Measurements from ENCODE around the gene WDR48.

DNA sequence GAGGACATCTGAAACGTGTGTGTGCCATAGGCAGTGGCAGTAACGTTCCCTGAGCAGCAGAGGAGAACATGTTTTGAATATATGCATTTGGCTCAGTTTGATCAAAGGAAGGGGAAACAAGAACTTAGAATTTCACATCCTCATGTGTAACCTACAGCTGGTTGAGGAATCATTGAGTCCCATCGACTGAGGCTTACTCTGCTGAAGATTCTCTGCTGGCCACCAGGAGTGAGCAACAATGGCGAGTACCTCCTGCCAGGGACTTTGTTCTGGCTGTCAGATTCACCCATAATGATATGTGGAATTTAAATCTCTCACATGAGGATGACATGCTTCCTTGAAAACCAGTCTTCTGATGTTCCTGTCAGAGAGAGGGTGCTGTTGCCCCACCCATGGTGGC lies 34.3 kb downstream of the WDR48 start:
- TF ChIP-seq, protein P1, sequence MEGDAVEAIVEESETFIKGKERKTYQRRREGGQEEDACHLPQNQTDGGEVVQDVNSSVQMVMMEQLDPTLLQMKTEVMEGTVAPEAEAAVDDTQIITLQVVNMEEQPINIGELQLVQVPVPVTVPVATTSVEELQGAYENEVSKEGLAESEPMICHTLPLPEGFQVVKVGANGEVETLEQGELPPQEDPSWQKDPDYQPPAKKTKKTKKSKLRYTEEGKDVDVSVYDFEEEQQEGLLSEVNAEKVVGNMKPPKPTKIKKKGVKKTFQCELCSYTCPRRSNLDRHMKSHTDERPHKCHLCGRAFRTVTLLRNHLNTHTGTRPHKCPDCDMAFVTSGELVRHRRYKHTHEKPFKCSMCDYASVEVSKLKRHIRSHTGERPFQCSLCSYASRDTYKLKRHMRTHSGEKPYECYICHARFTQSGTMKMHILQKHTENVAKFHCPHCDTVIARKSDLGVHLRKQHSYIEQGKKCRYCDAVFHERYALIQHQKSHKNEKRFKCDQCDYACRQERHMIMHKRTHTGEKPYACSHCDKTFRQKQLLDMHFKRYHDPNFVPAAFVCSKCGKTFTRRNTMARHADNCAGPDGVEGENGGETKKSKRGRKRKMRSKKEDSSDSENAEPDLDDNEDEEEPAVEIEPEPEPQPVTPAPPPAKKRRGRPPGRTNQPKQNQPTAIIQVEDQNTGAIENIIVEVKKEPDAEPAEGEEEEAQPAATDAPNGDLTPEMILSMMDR (conservative IDR thresholded peaks at IDR 0.05; ENCODE audit: low read depth in 2 of 2): no peak
- TF ChIP-seq, protein P2, sequence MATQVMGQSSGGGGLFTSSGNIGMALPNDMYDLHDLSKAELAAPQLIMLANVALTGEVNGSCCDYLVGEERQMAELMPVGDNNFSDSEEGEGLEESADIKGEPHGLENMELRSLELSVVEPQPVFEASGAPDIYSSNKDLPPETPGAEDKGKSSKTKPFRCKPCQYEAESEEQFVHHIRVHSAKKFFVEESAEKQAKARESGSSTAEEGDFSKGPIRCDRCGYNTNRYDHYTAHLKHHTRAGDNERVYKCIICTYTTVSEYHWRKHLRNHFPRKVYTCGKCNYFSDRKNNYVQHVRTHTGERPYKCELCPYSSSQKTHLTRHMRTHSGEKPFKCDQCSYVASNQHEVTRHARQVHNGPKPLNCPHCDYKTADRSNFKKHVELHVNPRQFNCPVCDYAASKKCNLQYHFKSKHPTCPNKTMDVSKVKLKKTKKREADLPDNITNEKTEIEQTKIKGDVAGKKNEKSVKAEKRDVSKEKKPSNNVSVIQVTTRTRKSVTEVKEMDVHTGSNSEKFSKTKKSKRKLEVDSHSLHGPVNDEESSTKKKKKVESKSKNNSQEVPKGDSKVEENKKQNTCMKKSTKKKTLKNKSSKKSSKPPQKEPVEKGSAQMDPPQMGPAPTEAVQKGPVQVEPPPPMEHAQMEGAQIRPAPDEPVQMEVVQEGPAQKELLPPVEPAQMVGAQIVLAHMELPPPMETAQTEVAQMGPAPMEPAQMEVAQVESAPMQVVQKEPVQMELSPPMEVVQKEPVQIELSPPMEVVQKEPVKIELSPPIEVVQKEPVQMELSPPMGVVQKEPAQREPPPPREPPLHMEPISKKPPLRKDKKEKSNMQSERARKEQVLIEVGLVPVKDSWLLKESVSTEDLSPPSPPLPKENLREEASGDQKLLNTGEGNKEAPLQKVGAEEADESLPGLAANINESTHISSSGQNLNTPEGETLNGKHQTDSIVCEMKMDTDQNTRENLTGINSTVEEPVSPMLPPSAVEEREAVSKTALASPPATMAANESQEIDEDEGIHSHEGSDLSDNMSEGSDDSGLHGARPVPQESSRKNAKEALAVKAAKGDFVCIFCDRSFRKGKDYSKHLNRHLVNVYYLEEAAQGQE (IDR thresholded peaks at IDR 0.05; ENCODE audit: unreplicated experiment): no peak
- TF ChIP-seq EZH2 (IDR thresholded peaks at IDR 0.05; ENCODE audit: low read depth, unreplicated experiment): no peak
- no peak for TF ChIP-seq POLR2AphosphoS5 (IDR thresholded peaks at IDR 0.05; ENCODE audit: low read depth)
- TF ChIP-seq ZNF114 (CRISPR knock-in tag; IDR thresholded peaks at IDR 0.05): no peak
- TF ChIP-seq, protein P3, sequence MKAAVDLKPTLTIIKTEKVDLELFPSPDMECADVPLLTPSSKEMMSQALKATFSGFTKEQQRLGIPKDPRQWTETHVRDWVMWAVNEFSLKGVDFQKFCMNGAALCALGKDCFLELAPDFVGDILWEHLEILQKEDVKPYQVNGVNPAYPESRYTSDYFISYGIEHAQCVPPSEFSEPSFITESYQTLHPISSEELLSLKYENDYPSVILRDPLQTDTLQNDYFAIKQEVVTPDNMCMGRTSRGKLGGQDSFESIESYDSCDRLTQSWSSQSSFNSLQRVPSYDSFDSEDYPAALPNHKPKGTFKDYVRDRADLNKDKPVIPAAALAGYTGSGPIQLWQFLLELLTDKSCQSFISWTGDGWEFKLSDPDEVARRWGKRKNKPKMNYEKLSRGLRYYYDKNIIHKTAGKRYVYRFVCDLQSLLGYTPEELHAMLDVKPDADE (IDR thresholded peaks at IDR 0.05): no peak
- TF ChIP-seq CREB1 (CRISPR knock-in tag; IDR thresholded peaks at IDR 0.05; ENCODE audit: low read depth): no peak
- no peak for TF ChIP-seq EZH2phosphoT487 (IDR thresholded peaks at IDR 0.05; ENCODE audit: unreplicated experiment)
- no peak for TF ChIP-seq JUNB (IDR thresholded peaks at IDR 0.05; ENCODE audit: unreplicated experiment)
- no peak for TF ChIP-seq NANOG (IDR thresholded peaks at IDR 0.05; ENCODE audit: borderline replicate concordance)

Measured in GM23338 (cell line).